Stimulated activated CD4-positive, alpha-beta T cell treated with anti-CD3 and anti-CD28 coated beads, Interleukin-12 subunit alpha, Interleukin-12 subunit beta, amount 100 ng/mL, for 24 hours (primary cell): Measurements from ENCODE around the gene PAK6.

Experiments used
- DNase-seq, 2 experiments: peaks; one replicate each; pipeline ENCODE4 v3.0.0-alpha.2; 2020; ENCODE audit warnings: low read depth in 2 of 2

PAK6 gene

GRCh38 chr15:40238532-40239403 is at the start of gene PAK6:
PAK6 (plus strand) TSS chr15:40239063; CDS start chr15:40264786, 25,723 bp downstream.
- DNase-seq = peak; percentile 17 to 29

GRCh38 chr15:40190591-40190990 is 48.3 kb upstream of the PAK6 start:
- DNase-seq = no peak

DNA sequence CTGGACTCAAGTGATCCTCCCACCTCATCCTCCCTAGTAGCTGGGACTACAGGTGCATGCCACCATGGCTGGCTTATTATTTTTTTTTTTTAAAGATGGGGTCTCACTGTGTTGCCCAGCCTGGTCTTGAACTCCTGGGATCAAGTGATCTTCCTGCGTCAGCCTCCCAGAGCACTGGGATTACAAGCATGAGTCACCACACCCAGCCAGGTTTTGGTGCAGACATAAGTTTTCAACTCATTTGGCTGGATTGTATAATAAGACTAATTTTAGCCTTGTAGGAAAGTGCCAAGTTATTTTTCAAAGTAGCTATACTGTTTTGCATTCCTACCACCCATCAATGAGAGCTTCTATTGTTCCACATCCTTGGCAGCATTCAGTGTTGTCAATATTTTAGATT is 45.9 kb upstream of the PAK6 start:
- DNase-seq = no peak

GRCh38 chr15:40197434-40197833 is 41.4 kb upstream of the PAK6 start:
- DNase-seq = no peak

DNA sequence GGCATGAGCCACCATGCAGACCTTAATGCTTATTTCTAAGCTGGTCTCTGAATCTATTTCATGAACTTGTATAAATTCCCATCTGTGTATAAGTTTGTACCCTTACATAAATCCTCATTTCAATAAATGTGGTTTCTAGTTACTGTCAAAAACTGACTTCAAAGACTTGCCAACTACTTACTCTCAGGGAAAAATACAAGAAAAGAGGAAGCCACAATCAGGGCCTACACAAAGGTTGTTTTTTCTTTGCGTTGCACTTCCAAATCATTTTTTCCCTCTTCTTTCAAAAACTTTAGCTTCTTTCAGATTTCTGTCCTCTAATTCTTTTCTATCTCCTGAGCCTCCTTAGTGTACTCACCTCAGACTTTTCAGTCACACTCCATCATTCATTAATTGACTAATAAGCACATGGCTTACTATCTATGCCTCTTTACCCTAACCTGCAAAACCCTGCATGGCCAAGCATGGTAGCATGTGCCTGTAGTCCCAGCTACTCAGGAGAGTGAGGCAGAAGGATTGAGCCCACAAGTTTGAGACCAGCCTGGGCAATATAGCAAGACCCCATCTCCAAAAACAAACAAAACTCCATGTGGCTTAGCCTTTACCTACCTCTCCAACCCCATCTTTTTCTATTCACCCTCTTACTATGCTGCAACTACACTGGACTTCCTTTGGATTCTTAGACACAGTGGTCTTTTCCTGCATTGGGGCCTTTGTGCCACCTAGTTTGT is 40.3 kb upstream of the PAK6 start:
- no peak for DNase-seq

- DNase-seq = no peak
These were observed 34.8 kb upstream of the PAK6 start for GRCh38 chr15:40204100-40204499.

GRCh38 chr15:40217166-40217824 is 21.6 kb upstream of the PAK6 start:
- no peak for DNase-seq

- no peak for DNase-seq
These were observed 19.1 kb upstream of the PAK6 start for GRCh38 chr15:40219801-40220200.

GRCh38 chr15:40222131-40222530 is 16.7 kb upstream of the PAK6 start:
- no peak for DNase-seq

DNA sequence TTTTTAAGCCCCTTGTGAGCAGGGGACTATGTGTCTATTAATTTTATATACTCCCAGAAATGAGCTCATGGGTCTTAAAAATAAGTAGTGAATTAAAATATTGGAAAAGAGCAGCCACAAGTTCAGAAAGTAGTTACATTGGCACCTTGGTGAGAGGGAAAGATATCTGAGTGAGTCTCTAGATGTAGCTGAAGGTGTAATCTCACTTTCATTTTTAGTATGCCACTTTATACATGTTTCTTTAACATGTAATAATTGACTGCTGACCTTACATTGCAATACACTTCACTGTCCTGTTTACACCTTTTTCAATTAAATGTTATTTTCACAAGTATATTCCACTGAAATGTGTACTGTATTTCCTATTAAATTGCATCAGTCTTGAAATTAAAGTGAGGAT is 12.1 kb upstream of the PAK6 start:
- no peak for DNase-seq

GRCh38 chr15:40229316-40229715 is 9.5 kb upstream of the PAK6 start:
- DNase-seq = no peak

- no peak for DNase-seq
These were observed 8.9 kb upstream of the PAK6 start for GRCh38 chr15:40229956-40230355.

- DNase-seq = no peak
These were observed 6.2 kb upstream of the PAK6 start for GRCh38 chr15:40232625-40233070.

GRCh38 chr15:40233727-40234577 is 4.9 kb upstream of the PAK6 start:
- no peak for DNase-seq

DNA sequence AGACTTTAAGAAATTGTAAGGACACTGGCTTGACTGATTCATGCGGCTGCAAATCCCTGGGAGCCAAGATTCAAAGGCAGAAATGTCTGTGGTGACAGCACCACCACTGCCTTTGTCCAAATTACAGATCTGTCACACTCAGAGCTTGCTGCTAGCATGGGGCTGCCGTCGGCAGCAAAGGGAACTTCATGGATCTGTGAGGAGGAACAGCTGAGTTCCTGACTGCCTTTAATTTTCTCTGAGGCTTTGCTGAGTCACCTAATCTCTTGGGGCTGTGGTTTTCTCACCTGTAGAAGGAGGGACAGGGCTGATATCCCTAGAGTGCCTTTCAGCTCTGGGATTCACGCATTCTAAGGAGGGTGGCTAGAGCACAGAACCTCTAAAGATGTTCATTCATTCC is 4.1 kb upstream of the PAK6 start:
- DNase-seq = no peak

- no peak for DNase-seq
These were observed 3.5 kb upstream of the PAK6 start for GRCh38 chr15:40235201-40235885.

GRCh38 chr15:40239404-40239692 is 485 bp downstream of the PAK6 start:
- DNase-seq = no peak

- no peak for DNase-seq
These were observed 1.1 kb downstream of the PAK6 start for GRCh38 chr15:40239693-40240618.

GRCh38 chr15:40240619-40241221 is 1.9 kb downstream of the PAK6 start:
- no peak for DNase-seq
